GM19043 (cell line): ENCODE measurements around the gene BACH2.

ENCODE experiments used
- ATAC-seq: cut with Tn5 transposase; IDR thresholded peaks from one replicate; pipeline ENCODE4 v1.9.1; 2021; ENCODE audit warnings: low read depth; ENCODE audit not compliant: unreplicated experiment

Gene BACH2

GRCh38 chr6:90008908-90009501, 287.6 kb downstream of the BACH2 start:
- ATAC-seq = no peak

GRCh38 chr6:90008189-90008907, 288.3 kb downstream of the BACH2 start:
- peak; percentile 52 for ATAC-seq

GRCh38 chr6:90005048-90005827, 291.4 kb downstream of the BACH2 start:
- no peak for ATAC-seq

GRCh38 chr6:90004511-90004910, 292.1 kb downstream of the BACH2 start:
- ATAC-seq = no peak

- ATAC-seq = no peak
These were observed 292.7 kb downstream of the BACH2 start for GRCh38 chr6:90003941-90004340.

GRCh38 chr6:90003069-90003795, 293.4 kb downstream of the BACH2 start:
- no peak for ATAC-seq

GRCh38 chr6:90000864-90001731, 295.5 kb downstream of the BACH2 start:
- ATAC-seq = no peak

GRCh38 chr6:89999945-90000825, 296.5 kb downstream of the BACH2 start:
- no peak for ATAC-seq

GRCh38 chr6:89999154-89999553, 297.5 kb downstream of the BACH2 start:
- no peak for ATAC-seq

GRCh38 chr6:89997456-89998445, 298.9 kb downstream of the BACH2 start:
- ATAC-seq = no peak

- ATAC-seq = no peak
These were observed 303.2 kb downstream of the BACH2 start for GRCh38 chr6:89993411-89993810.

GRCh38 chr6:89992818-89993217, 303.8 kb downstream of the BACH2 start:
- no peak for ATAC-seq

- ATAC-seq = no peak
These were observed 306.9 kb downstream of the BACH2 start for GRCh38 chr6:89989742-89990141.

GRCh38 chr6:89987830-89988229, 308.8 kb downstream of the BACH2 start:
- ATAC-seq = no peak

- ATAC-seq = no peak
These were observed 309.5 kb downstream of the BACH2 start for GRCh38 chr6:89987140-89987539.

GRCh38 chr6:89986650-89987074, 310.0 kb downstream of the BACH2 start:
- no peak for ATAC-seq

- ATAC-seq = no peak
These were observed 310.7 kb downstream of the BACH2 start for GRCh38 chr6:89985751-89986493.
